ENCODE measurements around the gene TCP11L2. TPM values are rescaled to one million over a fixed set of nuclear protein-coding genes. Genes with fewer than 3 reads are reported as not detected.
"Not testable (repeated sequence)": the region's sequence is repeated elsewhere in the genome, so short reads cannot be mapped to it uniquely, and the experiment has no call there.

Gene TCP11L2
- polyA plus RNA-seq, 2 donors = 10.6 to 19.4 TPM

GRCh38 chr12:106311139-106311538, 8.6 kb downstream of the TCP11L2 start:
- Histone ChIP-seq H3K4me1 (ENCODE audit: control insufficient read depth in 2 of 2, insufficient read depth in 2 of 2, low read length in 1 of 2) (peaks cover 0 to 3% of the 10 kb centered on the region in 2 donors), H3K36me3 (ENCODE audit: control insufficient read depth in 2 of 2, insufficient read depth in 2 of 2, low read length in 1 of 2) (peaks cover 4 to 5% of the 10 kb centered on the region in 2 donors), H3K9me3 (ENCODE audit: control insufficient read depth in 2 of 2, insufficient read depth in 1 of 2, low read depth in 1 of 2, low read length in 1 of 2) (no peaks in the 10 kb centered on the region), H3K27ac (ENCODE audit: low read depth in 2 of 2, low read length in 1 of 2) (no peak overlapping the region), H3K27me3 (ENCODE audit: control insufficient read depth in 1 of 2, insufficient read depth in 2 of 2, low read length in 2 of 2) (no peaks in the 10 kb centered on the region), H3K4me3 (ENCODE audit: low read depth in 1 of 2, low read length in 2 of 2) (no peak overlapping the region)
- WGBS, 2 donors = 76 to 77% methylated on average over 8 of the region's 8 CpGs

- H3K36me3 ChIP-seq (ENCODE audit: control insufficient read depth in 2 of 2, insufficient read depth in 2 of 2, low read length in 1 of 2); H3K4me3 ChIP-seq (ENCODE audit: low read depth in 1 of 2, low read length in 2 of 2); H3K9me3 ChIP-seq (ENCODE audit: control insufficient read depth in 2 of 2, insufficient read depth in 1 of 2, low read depth in 1 of 2, low read length in 1 of 2); H3K27ac ChIP-seq (ENCODE audit: low read depth in 2 of 2, low read length in 1 of 2); H3K4me1 ChIP-seq (ENCODE audit: control insufficient read depth in 2 of 2, insufficient read depth in 2 of 2, low read length in 1 of 2); H3K27me3 ChIP-seq (ENCODE audit: control insufficient read depth in 1 of 2, insufficient read depth in 2 of 2, low read length in 2 of 2): not testable (repeated sequence)
- 67 to 70% methylated on average over 4 of the region's 4 CpGs for WGBS, 2 donors
Measured at GRCh38 chr12:106313413-106313812, 10.9 kb downstream of the TCP11L2 start.

GRCh38 chr12:106315523-106315922, 13.0 kb downstream of the TCP11L2 start:
- WGBS, 2 donors = 79 to 90% methylated on average over 4 of the region's 4 CpGs
- Histone ChIP-seq H3K27ac (ENCODE audit: low read depth in 2 of 2, low read length in 1 of 2) (no peak overlapping the region), H3K4me3 (ENCODE audit: low read depth in 1 of 2, low read length in 2 of 2) (no peak overlapping the region), H3K36me3 (ENCODE audit: control insufficient read depth in 2 of 2, insufficient read depth in 2 of 2, low read length in 1 of 2) (peaks cover 6 to 11% of the 10 kb centered on the region in 2 donors), H3K4me1 (ENCODE audit: control insufficient read depth in 2 of 2, insufficient read depth in 2 of 2, low read length in 1 of 2) (no peaks in the 10 kb centered on the region), H3K27me3 (ENCODE audit: control insufficient read depth in 1 of 2, insufficient read depth in 2 of 2, low read length in 2 of 2) (no peaks in the 10 kb centered on the region), H3K9me3 (ENCODE audit: control insufficient read depth in 2 of 2, insufficient read depth in 1 of 2, low read depth in 1 of 2, low read length in 1 of 2) (no peaks in the 10 kb centered on the region)

- H3K27me3 ChIP-seq (ENCODE audit: control insufficient read depth in 1 of 2, insufficient read depth in 2 of 2, low read length in 2 of 2) = no peaks in the 10 kb centered on the region
- H3K36me3 ChIP-seq (ENCODE audit: control insufficient read depth in 2 of 2, insufficient read depth in 2 of 2, low read length in 1 of 2) = peaks cover 14 to 18% of the 10 kb centered on the region in 2 donors
- 86 to 93% methylated on average over 6 of the region's 6 CpGs for WGBS, 2 donors
- H3K9me3 ChIP-seq (ENCODE audit: control insufficient read depth in 2 of 2, insufficient read depth in 1 of 2, low read depth in 1 of 2, low read length in 1 of 2) = no peaks in the 10 kb centered on the region
- H3K4me3 ChIP-seq (ENCODE audit: low read depth in 1 of 2, low read length in 2 of 2) = no peak overlapping the region
- no peak overlapping the region for H3K27ac ChIP-seq (ENCODE audit: low read depth in 2 of 2, low read length in 1 of 2)
- no peaks in the 10 kb centered on the region for H3K4me1 ChIP-seq (ENCODE audit: control insufficient read depth in 2 of 2, insufficient read depth in 2 of 2, low read length in 1 of 2)
Measured at GRCh38 chr12:106317406-106318082, 15.0 kb downstream of the TCP11L2 start.

- WGBS, 2 donors = 80% methylated on average over 7 of the region's 7 CpGs
- Histone ChIP-seq H3K27me3 (ENCODE audit: control insufficient read depth in 1 of 2, insufficient read depth in 2 of 2, low read length in 2 of 2) (no peaks in the 10 kb centered on the region), H3K4me1 (ENCODE audit: control insufficient read depth in 2 of 2, insufficient read depth in 2 of 2, low read length in 1 of 2) (no peaks in the 10 kb centered on the region), H3K9me3 (ENCODE audit: control insufficient read depth in 2 of 2, insufficient read depth in 1 of 2, low read depth in 1 of 2, low read length in 1 of 2) (no peaks in the 10 kb centered on the region), H3K4me3 (ENCODE audit: low read depth in 1 of 2, low read length in 2 of 2) (no peak overlapping the region), H3K27ac (ENCODE audit: low read depth in 2 of 2, low read length in 1 of 2) (no peak overlapping the region), H3K36me3 (ENCODE audit: control insufficient read depth in 2 of 2, insufficient read depth in 2 of 2, low read length in 1 of 2) (peaks cover 19 to 21% of the 10 kb centered on the region in 2 donors)
Measured at GRCh38 chr12:106321139-106321850, 18.8 kb downstream of the TCP11L2 start.

- Histone ChIP-seq H3K27me3 (ENCODE audit: control insufficient read depth in 1 of 2, insufficient read depth in 2 of 2, low read length in 2 of 2) (no peaks in the 10 kb centered on the region), H3K4me3 (ENCODE audit: low read depth in 1 of 2, low read length in 2 of 2) (no peak overlapping the region), H3K36me3 (ENCODE audit: control insufficient read depth in 2 of 2, insufficient read depth in 2 of 2, low read length in 1 of 2) (peaks cover 14 to 23% of the 10 kb centered on the region in 2 donors), H3K4me1 (ENCODE audit: control insufficient read depth in 2 of 2, insufficient read depth in 2 of 2, low read length in 1 of 2) (no peaks in the 10 kb centered on the region), H3K9me3 (ENCODE audit: control insufficient read depth in 2 of 2, insufficient read depth in 1 of 2, low read depth in 1 of 2, low read length in 1 of 2) (no peaks in the 10 kb centered on the region), H3K27ac (ENCODE audit: low read depth in 2 of 2, low read length in 1 of 2) (no peak overlapping the region)
- 99 to 100% methylated on average over 2 of the region's 2 CpGs for WGBS, 2 donors
Measured at GRCh38 chr12:106323537-106323936, 21.0 kb downstream of the TCP11L2 start.

GRCh38 chr12:106327309-106327869, 24.9 kb downstream of the TCP11L2 start:
- Histone ChIP-seq H3K27me3 (ENCODE audit: control insufficient read depth in 1 of 2, insufficient read depth in 2 of 2, low read length in 2 of 2) (no peaks in the 10 kb centered on the region), H3K4me3 (ENCODE audit: low read depth in 1 of 2, low read length in 2 of 2) (no peak overlapping the region), H3K27ac (ENCODE audit: low read depth in 2 of 2, low read length in 1 of 2) (no peak overlapping the region), H3K9me3 (ENCODE audit: control insufficient read depth in 2 of 2, insufficient read depth in 1 of 2, low read depth in 1 of 2, low read length in 1 of 2) (no peaks in the 10 kb centered on the region), H3K4me1 (ENCODE audit: control insufficient read depth in 2 of 2, insufficient read depth in 2 of 2, low read length in 1 of 2) (no peaks in the 10 kb centered on the region), H3K36me3 (ENCODE audit: control insufficient read depth in 2 of 2, insufficient read depth in 2 of 2, low read length in 1 of 2) (peaks cover 11 to 15% of the 10 kb centered on the region in 2 donors)
- 80 to 83% methylated on average over 2 of the region's 2 CpGs for WGBS, 2 donors

- Histone ChIP-seq H3K36me3 (ENCODE audit: control insufficient read depth in 2 of 2, insufficient read depth in 2 of 2, low read length in 1 of 2) (peaks cover 7 to 10% of the 10 kb centered on the region in 2 donors), H3K27ac (ENCODE audit: low read depth in 2 of 2, low read length in 1 of 2) (no peak overlapping the region), H3K4me3 (ENCODE audit: low read depth in 1 of 2, low read length in 2 of 2) (no peak overlapping the region), H3K4me1 (ENCODE audit: control insufficient read depth in 2 of 2, insufficient read depth in 2 of 2, low read length in 1 of 2) (no peaks in the 10 kb centered on the region), H3K27me3 (ENCODE audit: control insufficient read depth in 1 of 2, insufficient read depth in 2 of 2, low read length in 2 of 2) (no peaks in the 10 kb centered on the region), H3K9me3 (ENCODE audit: control insufficient read depth in 2 of 2, insufficient read depth in 1 of 2, low read depth in 1 of 2, low read length in 1 of 2) (no peaks in the 10 kb centered on the region)
- 84 to 89% methylated on average over 7 of the region's 7 CpGs for WGBS, 2 donors
Measured at GRCh38 chr12:106328735-106329134, 26.2 kb downstream of the TCP11L2 start.

- peaks cover 7 to 10% of the 10 kb centered on the region in 2 donors for H3K36me3 ChIP-seq (ENCODE audit: control insufficient read depth in 2 of 2, insufficient read depth in 2 of 2, low read length in 1 of 2)
- WGBS, 2 donors = 60 to 80% methylated on average over 12 of the region's 12 CpGs
- no peaks in the 10 kb centered on the region for H3K4me1 ChIP-seq (ENCODE audit: control insufficient read depth in 2 of 2, insufficient read depth in 2 of 2, low read length in 1 of 2)
- no peaks in the 10 kb centered on the region for H3K9me3 ChIP-seq (ENCODE audit: control insufficient read depth in 2 of 2, insufficient read depth in 1 of 2, low read depth in 1 of 2, low read length in 1 of 2)
- H3K27me3 ChIP-seq (ENCODE audit: control insufficient read depth in 1 of 2, insufficient read depth in 2 of 2, low read length in 2 of 2) = no peaks in the 10 kb centered on the region
- H3K4me3 ChIP-seq (ENCODE audit: low read depth in 1 of 2, low read length in 2 of 2) = no peak overlapping the region
- H3K27ac ChIP-seq (ENCODE audit: low read depth in 2 of 2, low read length in 1 of 2) = no peak overlapping the region
Measured at GRCh38 chr12:106329231-106329982, 26.9 kb downstream of the TCP11L2 start.

All from esophagus (tissue), 2 donors.